22Rv1 (cell line): ENCODE measurements around the gene SLC19A1.

Source experiments
- CTCF ChIP-seq: fragments of 450-650 bp; IDR thresholded peaks from 2 replicates; pipeline ENCODE4 v1.5.1; 2017; ENCODE audit warnings: mild to moderate bottlenecking
- ZFX ChIP-seq: fragments of 450-650 bp; IDR thresholded peaks from 2 replicates; pipeline ENCODE4 v1.6.1; 2017; ENCODE audit warnings: antibody characterized with exemption, borderline replicate concordance

- TF ChIP-seq ZFX = no peak
- TF ChIP-seq CTCF = no peak
Observed at GRCh38 chr21:45492765-45493164, 49.5 kb downstream of the SLC19A1 start.
